Measurements from ENCODE around the gene DACH2.
"Not testable (repeated sequence)": the region's sequence is repeated elsewhere in the genome, so short reads cannot be mapped to it uniquely, and the experiment has no call there.

DACH2 gene

DNA sequence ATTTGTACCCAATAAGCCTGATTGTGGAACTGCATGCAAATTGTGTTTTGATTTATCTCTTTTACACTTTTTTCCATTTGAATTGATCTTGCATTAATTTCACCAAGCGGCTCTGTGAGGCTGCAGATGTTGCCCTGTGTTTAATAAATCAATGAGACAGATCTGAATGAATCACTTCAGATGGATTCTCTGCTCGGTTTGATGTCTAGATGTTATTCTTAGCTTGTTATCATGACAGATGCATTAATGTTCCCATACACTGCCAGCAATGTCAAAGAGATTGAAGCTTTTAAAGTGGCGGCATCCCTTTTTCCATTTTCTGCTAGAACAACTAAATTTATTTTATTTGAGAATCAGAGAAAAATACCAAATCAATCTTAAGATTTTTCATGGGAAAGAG, 6.3 kb downstream of the DACH2 start:
- Histone ChIP-seq H3K27me3 (peaks cover 53% of the 10 kb centered on the region), H3K4me2 (no peak overlapping the region), H3K4me3 (no peak overlapping the region), H3K27ac (no peak overlapping the region), H4K20me1 (0 out of 2 replicates have a peak, but pooled peaks cover 4% of the 10 kb centered on the region), H3K9ac (no peak overlapping the region), H3K9me3 (no peaks in the 10 kb centered on the region), H3K4me1 (no peaks in the 10 kb centered on the region), H3K36me3 (no peaks in the 10 kb centered on the region)
- no peak for TF ChIP-seq Cebpa-rat (IDR thresholded peaks at IDR 0.05)

DNA sequence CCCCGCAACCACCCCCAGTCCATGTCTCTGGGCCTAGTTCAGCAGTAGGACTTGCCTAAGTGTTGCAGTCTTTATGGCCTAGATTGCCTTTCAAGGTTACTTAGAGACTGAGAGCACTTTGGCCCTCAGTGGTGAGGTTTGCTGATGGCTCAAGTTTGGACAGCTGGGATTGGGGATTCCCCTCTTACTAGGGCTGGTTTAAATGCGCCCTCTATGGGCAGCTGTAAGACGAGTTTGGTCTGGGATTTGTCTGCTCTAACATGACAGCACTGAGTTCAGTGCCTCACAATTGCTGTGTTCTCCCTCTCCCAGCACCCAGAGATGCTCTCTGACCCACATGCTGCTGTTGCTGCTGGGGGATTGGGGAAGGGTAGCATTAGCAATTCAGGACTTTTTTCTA, 23.1 kb downstream of the DACH2 start:
- H3K4me2 ChIP-seq, result no peak overlapping the region
- H4K20me1 ChIP-seq, result no peaks in the 10 kb centered on the region
- H3K27ac ChIP-seq, result no peak overlapping the region
- no peaks in the 10 kb centered on the region for H3K36me3 ChIP-seq
- no peak overlapping the region for H3K4me3 ChIP-seq
- no peak overlapping the region for H3K9ac ChIP-seq
- no peaks in the 10 kb centered on the region for H3K9me3 ChIP-seq
- TF ChIP-seq Cebpa-rat (IDR thresholded peaks at IDR 0.05), result no peak
- peaks cover 88% of the 10 kb centered on the region for H3K27me3 ChIP-seq
- H3K4me1 ChIP-seq, result no peaks in the 10 kb centered on the region

DNA sequence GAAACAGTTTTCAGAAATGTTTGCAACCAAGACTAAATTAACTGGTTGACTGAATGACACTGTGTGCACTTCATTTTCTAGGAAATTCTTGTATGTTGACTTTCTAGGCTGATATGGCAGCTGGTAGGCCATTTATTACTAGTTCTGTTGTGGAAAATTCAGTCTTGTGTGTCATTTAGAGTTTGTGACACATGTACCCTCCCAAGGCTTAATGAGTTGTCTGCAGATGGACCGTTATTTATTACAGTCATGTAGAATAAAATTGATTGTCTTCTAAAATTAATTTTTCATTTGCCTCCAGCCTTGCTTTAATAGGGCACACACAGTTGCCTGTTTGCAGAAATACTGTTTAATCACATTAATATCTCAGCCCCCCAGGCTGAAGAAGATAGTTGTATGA, 30.7 kb downstream of the DACH2 start:
- no peak overlapping the region for H3K4me3 ChIP-seq
- H3K9ac ChIP-seq, result no peak overlapping the region
- H3K9me3 ChIP-seq, result no peaks in the 10 kb centered on the region
- H3K4me2 ChIP-seq, result no peak overlapping the region
- no peaks in the 10 kb centered on the region for H3K4me1 ChIP-seq
- H3K27ac ChIP-seq, result no peak overlapping the region
- TF ChIP-seq Cebpa-rat (IDR thresholded peaks at IDR 0.05), result no peak
- no peaks in the 10 kb centered on the region for H3K36me3 ChIP-seq
- peaks cover 56% of the 10 kb centered on the region for H3K27me3 ChIP-seq
- no peaks in the 10 kb centered on the region for H4K20me1 ChIP-seq

DNA sequence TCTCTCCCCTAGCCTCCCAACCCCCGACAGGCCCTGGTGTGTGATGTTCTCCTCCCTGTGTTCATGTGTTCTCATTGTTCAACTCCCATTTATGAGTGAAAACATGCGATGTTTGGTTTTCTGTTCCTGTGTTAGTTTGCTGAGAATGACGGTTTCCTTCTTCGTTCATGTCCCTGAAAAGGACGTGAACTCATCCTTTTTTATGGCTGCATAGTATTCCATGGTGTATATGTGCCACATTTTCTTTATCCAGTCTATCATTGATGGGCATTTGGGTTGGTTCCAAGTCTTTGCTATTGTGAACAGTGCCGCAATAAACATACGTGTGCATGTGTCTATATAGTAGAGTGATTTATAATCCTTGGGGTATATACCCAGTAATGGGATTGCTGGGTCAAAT, 33.1 kb downstream of the DACH2 start:
- not testable (repeated sequence) for H3K9ac ChIP-seq, H3K9me3 ChIP-seq, H3K4me2 ChIP-seq, H4K20me1 ChIP-seq, H3K4me1 ChIP-seq, H3K4me3 ChIP-seq, H3K27ac ChIP-seq, H3K36me3 ChIP-seq
- H3K27me3 ChIP-seq, result peaks cover 45% of the 10 kb centered on the region

DNA sequence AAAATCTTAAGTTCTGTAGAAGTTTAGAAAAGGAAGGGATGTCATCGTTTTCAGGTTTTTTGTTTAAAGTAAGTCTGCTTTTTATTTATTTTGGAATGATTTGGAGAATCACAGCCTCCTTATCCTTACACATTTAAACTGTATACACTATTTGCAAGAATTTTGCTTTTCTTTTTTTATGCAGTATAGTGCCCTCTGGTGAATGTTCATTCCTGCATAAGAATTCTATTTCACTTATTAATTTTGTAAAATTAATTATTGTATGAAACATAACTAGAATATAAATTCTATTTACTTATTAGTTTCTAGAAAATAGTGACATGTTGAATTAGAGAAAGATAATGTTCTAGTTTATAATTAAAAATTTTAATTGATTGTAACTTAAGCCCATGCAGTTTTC, 44.6 kb downstream of the DACH2 start:
- no peaks in the 10 kb centered on the region for H4K20me1 ChIP-seq

DNA sequence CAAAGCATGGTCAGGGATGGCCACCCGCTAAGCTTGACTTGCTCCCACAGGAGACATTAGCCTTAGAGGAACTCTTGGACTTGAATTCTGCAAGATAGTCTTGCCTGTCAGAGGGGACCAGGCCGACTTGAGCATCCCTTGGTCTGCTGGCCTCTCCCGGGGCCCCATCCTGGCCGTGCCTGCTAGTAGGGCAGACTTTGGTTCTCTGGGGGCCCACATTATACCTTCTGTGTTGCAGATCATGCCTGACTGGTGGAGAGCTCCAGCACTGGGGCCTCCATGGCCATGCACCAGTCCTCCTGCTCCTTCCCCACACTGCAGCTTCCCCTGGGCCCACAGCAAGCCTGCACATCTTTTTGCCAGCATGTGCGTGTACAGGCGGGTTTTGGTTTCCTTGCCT, 46.5 kb downstream of the DACH2 start:
- Histone ChIP-seq H3K4me2 (no peak overlapping the region), H3K9ac (no peak overlapping the region), H3K27ac (no peak overlapping the region), H3K9me3 (no peaks in the 10 kb centered on the region), H3K4me1 (no peaks in the 10 kb centered on the region), H3K4me3 (no peak overlapping the region), H3K27me3 (peaks cover 50% of the 10 kb centered on the region), H4K20me1 (no peaks in the 10 kb centered on the region), H3K36me3 (no peaks in the 10 kb centered on the region)
- TF ChIP-seq Cebpa-rat (IDR thresholded peaks at IDR 0.05), result no peak

More for the DNA sequence above, 44.6 kb downstream of the DACH2 start:
- Histone ChIP-seq H3K36me3 (no peaks in the 10 kb centered on the region), H3K27ac (no peak overlapping the region), H3K4me1 (no peaks in the 10 kb centered on the region), H3K4me2 (no peak overlapping the region), H3K9ac (no peak overlapping the region), H3K27me3 (peaks cover 56% of the 10 kb centered on the region), H3K9me3 (no peaks in the 10 kb centered on the region), H3K4me3 (no peak overlapping the region)
- TF ChIP-seq Cebpa-rat (IDR thresholded peaks at IDR 0.05), result no peak

DNA sequence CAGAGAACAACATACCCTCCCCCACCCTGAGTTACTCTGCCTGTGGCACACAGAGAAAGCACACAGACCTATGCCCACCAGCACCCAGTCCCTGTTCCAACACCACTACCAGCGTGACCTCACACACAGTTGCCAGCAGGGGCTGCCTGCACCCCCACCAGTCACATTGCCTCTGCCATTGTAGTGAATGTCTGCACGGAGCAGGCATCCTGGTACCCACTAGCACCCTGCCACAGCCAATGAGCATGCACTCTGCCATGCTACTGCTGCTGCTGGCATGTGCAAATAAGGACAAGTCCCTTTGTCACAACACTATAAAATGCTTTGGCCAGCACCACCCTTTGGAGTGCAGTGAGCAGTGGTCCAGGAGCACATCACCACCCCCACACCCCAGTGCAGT, 47.1 kb downstream of the DACH2 start:
- Histone ChIP-seq H3K4me1 (no peaks in the 10 kb centered on the region), H3K9me3 (no peaks in the 10 kb centered on the region), H3K4me3 (no peak overlapping the region), H3K27ac (no peak overlapping the region), H4K20me1 (no peaks in the 10 kb centered on the region), H3K9ac (no peak overlapping the region), H3K27me3 (peaks cover 54% of the 10 kb centered on the region), H3K36me3 (no peaks in the 10 kb centered on the region), H3K4me2 (no peak overlapping the region)
- TF ChIP-seq Cebpa-rat (IDR thresholded peaks at IDR 0.05), result no peak

DNA sequence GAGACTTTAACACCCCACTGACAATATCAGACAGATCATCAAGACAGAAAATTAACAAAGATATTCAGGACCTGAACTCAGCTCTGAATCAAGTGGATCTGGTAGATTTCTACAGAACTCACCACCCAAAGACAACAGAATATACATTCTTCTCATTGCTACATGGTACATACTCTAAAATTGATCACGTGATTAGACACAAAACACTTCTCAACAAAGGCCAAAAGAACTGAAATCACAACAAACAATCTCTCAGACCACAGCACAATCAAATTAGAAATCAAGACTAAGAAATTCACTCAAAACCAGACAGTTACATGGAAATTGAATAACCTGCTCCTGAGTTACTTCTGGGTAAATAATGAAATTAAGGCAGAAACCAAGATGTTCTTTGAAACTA, 49.6 kb downstream of the DACH2 start:
- H4K20me1 ChIP-seq, result no peaks in the 10 kb centered on the region
- no peak overlapping the region for H3K4me2 ChIP-seq
- H3K36me3 ChIP-seq, result no peaks in the 10 kb centered on the region
- no peak overlapping the region for H3K9ac ChIP-seq
- peaks cover 46% of the 10 kb centered on the region for H3K27me3 ChIP-seq
- no peaks in the 10 kb centered on the region for H3K4me1 ChIP-seq
- H3K9me3 ChIP-seq, result no peaks in the 10 kb centered on the region
- TF ChIP-seq Cebpa-rat (IDR thresholded peaks at IDR 0.05), result no peak
- H3K27ac ChIP-seq, result no peak overlapping the region
- no peak overlapping the region for H3K4me3 ChIP-seq

DNA sequence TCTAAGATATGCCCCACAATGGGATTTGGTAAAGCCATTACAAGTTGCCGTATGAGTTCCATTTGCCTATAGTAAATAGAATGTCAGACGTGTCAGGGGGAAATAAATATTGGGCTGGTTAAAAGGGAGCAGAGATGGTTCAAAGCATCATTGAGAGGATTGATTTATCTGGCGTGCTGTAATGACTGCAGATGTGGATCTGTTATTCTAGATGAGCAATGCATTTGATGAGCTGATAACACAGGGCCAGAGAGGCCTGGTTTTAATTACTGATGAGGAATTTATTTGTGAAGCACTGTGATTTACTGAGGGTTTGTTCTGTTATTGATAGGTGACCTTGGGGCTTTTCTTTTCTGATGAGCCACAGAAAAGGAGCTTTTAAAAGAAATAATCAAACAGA, 62.5 kb downstream of the DACH2 start:
- TF ChIP-seq Cebpa-rat (IDR thresholded peaks at IDR 0.05), result no peak
- no peaks in the 10 kb centered on the region for H3K9me3 ChIP-seq
- no peaks in the 10 kb centered on the region for H3K4me1 ChIP-seq
- H4K20me1 ChIP-seq, result no peaks in the 10 kb centered on the region
- H3K27me3 ChIP-seq, result peaks cover 80% of the 10 kb centered on the region
- H3K4me3 ChIP-seq, result no peak overlapping the region
- H3K9ac ChIP-seq, result no peak overlapping the region
- H3K27ac ChIP-seq, result no peak overlapping the region
- H3K36me3 ChIP-seq, result no peaks in the 10 kb centered on the region
- H3K4me2 ChIP-seq, result no peak overlapping the region

DNA sequence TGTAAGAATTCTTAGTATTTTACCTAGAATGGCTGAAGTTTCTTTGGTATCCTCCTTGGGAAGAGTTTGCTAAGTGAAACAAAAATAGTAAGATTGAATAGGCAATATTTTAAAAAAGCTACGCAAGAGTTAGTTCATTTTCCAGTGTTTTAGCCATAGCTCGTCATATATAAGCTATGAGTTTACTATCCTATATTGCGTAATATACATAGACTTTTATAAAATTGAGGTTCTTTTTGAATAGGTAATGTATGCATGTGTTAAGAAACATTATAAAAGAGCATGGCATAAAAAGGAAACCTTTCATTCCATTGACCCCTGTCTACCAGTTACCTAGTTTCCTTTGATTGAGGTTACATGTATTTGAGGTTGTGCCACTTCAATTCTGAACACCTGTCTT, 67.0 kb downstream of the DACH2 start:
- H4K20me1 ChIP-seq, result no peaks in the 10 kb centered on the region
- no peak overlapping the region for H3K27ac ChIP-seq
- H3K4me2 ChIP-seq, result no peak overlapping the region
- no peak overlapping the region for H3K9ac ChIP-seq
- H3K4me1 ChIP-seq, result no peaks in the 10 kb centered on the region
- H3K27me3 ChIP-seq, result peaks cover 57% of the 10 kb centered on the region
- no peaks in the 10 kb centered on the region for H3K36me3 ChIP-seq
- H3K9me3 ChIP-seq, result no peaks in the 10 kb centered on the region
- TF ChIP-seq Cebpa-rat (IDR thresholded peaks at IDR 0.05), result peak; percentile 72; the same call in 1 of the 2 replicates
- no peak overlapping the region for H3K4me3 ChIP-seq

DNA sequence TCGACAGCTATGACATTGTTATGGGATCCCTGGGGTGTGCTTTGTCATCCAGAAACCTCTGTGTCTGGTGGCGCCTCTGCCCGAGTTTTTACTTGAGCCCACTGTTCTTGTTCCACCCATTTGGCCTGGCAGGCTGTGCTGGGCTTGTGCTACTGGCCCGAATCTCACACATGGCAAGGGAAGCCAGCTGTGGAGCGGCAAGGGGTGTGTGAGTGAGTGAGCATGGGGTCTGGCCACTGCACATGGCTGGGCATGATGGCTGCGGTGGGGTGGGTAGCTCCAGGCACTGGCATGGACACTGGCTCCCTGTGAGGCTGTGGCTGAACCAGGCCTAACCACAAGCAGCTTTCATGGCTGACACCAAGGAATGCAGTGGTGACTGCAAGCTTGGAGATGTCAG, 89.2 kb downstream of the DACH2 start:
- Histone ChIP-seq H3K4me3 (no peak overlapping the region), H3K4me1 (no peaks in the 10 kb centered on the region), H3K27ac (no peak overlapping the region), H3K9me3 (peaks cover 20% of the 10 kb centered on the region), H4K20me1 (no peaks in the 10 kb centered on the region), H3K4me2 (no peak overlapping the region), H3K36me3 (no peaks in the 10 kb centered on the region), H3K9ac (no peak overlapping the region), H3K27me3 (peaks cover 54% of the 10 kb centered on the region)
- TF ChIP-seq Cebpa-rat (IDR thresholded peaks at IDR 0.05), result no peak

All from BLaER1 (cell line).